AG04450 (cell line): ENCODE results near the gene TTBK2. TPM values are rescaled to one million over a fixed set of nuclear protein-coding genes. Genes with fewer than 3 reads are reported as not detected.

ENCODE experiments used
- CTCF ChIA-PET: fragments of 300-600, 350-600 bp; formaldehyde crosslinking; extraction: SDS; loops from one replicate; lab custom pipeline; 2022; ENCODE audit warnings: antibody characterized with exemption, inconsistent platforms; lab: Charles Lee
- POLR2A ChIA-PET: fragments of 350-600 bp; formaldehyde crosslinking; extraction: SDS; loops from one replicate; lab custom pipeline; 2021; ENCODE audit warnings: antibody characterized with exemption, inconsistent platforms; lab: Yijun Ruan, JAX
- DNase-seq: peaks from one replicate; pipeline ENCODE4 v3.0.0-alpha.2; 2011; ENCODE audit warnings: low read depth, low spot score
- H3K27ac ChIP-seq: one replicate; pipeline ENCODE4 v1.5.1; 2012; ENCODE audit warnings: low read depth, low read length, control low read depth
- H3K27me3 ChIP-seq: one replicate; pipeline ENCODE4 v1.6.0; 2012; ENCODE audit warnings: low read length; ENCODE audit not compliant: control insufficient read depth, insufficient read depth
- H3K4me3 ChIP-seq: 2 replicates; pipeline ENCODE4 v1.5.1; 2011; ENCODE audit warnings: mild to moderate bottlenecking, low read depth, low read length, control low read depth
- H3K9me3 ChIP-seq: 2 replicates; pipeline ENCODE4 v1.5.1; 2012; ENCODE audit warnings: low read length; ENCODE audit not compliant: control insufficient read depth, insufficient read depth
- CTCF ChIP-seq: IDR thresholded peaks from 2 replicates; pipeline ENCODE4 v1.5.1; 2011; ENCODE audit warnings: low read depth, low read length, control low read depth, inconsistent platforms
- polyA plus RNA-seq: library from polyadenylated mRNA; depleted of rRNA; stranded (reverse); fragments of >200 nt; gene quantifications from 2 replicates; pipeline ENCODE4 v1.2.3, GENCODE V29; 2011

TTBK2 gene
- polyA plus RNA-seq, 1 experiment: 8.2 TPM

GRCh38 chr15:42919799-42920518, 619 bp downstream of the TTBK2 start:
- ChIA-PET CTCF (no interaction called here), POLR2A (no interaction called here)
- TF ChIP-seq CTCF: no peak
- H3K27ac ChIP-seq: peak overlapping the region; percentile 32
- no peaks in the 10 kb centered on the region for H3K27me3 ChIP-seq
- H3K9me3 ChIP-seq: no peaks in the 10 kb centered on the region; the same call in 1 of the 2 replicates
- peak overlapping the region; percentile 76 for H3K4me3 ChIP-seq
- DNase-seq: no peak

- CTCF ChIA-PET: interaction anchor here (1.4 kb wide), 1 partner anchor 9 kb away, joined by 3 read pairs; no protein-coding TSS in a partner anchor
Measured at GRCh38 chr15:42919308-42919707, 1.3 kb downstream of the TTBK2 start.

GRCh38 chr15:42918047-42918446, 2.5 kb downstream of the TTBK2 start:
- Histone ChIP-seq H3K27me3 (no peaks in the 10 kb centered on the region), H3K4me3 (no peak overlapping the region), H3K9me3 (no peaks in the 10 kb centered on the region; the same call in 1 of the 2 replicates), H3K27ac (no peak overlapping the region)
- DNase-seq: no peak
- ChIA-PET POLR2A (no interaction called here), CTCF (interaction anchor here (1.4 to 2.1 kb wide), 2 partner anchors 8 to 10 kb away, joined by 3 to 10 read pairs; no protein-coding TSS in a partner anchor)
- TF ChIP-seq CTCF: no peak

More at GRCh38 chr15:42919308-42919707, 1.3 kb downstream of the TTBK2 start:
- no peaks in the 10 kb centered on the region; the same call in 1 of the 2 replicates for H3K9me3 ChIP-seq
- H3K4me3 ChIP-seq: peak overlapping the region; percentile 76
- no peak overlapping the region for H3K27ac ChIP-seq
- no peak for TF ChIP-seq CTCF
- DNase-seq: no peak
- H3K27me3 ChIP-seq: no peaks in the 10 kb centered on the region
- POLR2A ChIA-PET: interaction anchor here (0.6 kb wide), 1 partner anchor 1375 kb away, joined by 4 read pairs; no protein-coding TSS in a partner anchor

GRCh38 chr15:42915654-42916315, 4.8 kb downstream of the TTBK2 start:
- CTCF ChIA-PET: interaction anchor here (1.3 kb wide), 1 partner anchor 10 kb away, joined by 9 read pairs; no protein-coding TSS in a partner anchor
- no peak overlapping the region for H3K27ac ChIP-seq
- DNase-seq: no peak
- H3K27me3 ChIP-seq: no peaks in the 10 kb centered on the region
- TF ChIP-seq CTCF: no peak
- no peak overlapping the region for H3K4me3 ChIP-seq
- POLR2A ChIA-PET: no interaction called here
- H3K9me3 ChIP-seq: no peaks in the 10 kb centered on the region; the same call in 1 of the 2 replicates
